Neural cell (in vitro differentiated cells): Measurements from ENCODE around the gene ATG3. TPM values are rescaled to one million over a fixed set of nuclear protein-coding genes. Genes with fewer than 3 reads are reported as not detected.
"Not testable (repeated sequence)": the region's sequence is repeated elsewhere in the genome, so short reads cannot be mapped to it uniquely, and the experiment has no call there.

Experiments used
- H2AFZ ChIP-seq: fragments of 200-600, 300-800 bp; sonication (generic), shearing (Covaris generic); 2 replicates; pipeline ENCODE4 v1.6.0; 2014; ENCODE audit warnings: low read depth, mild to moderate bottlenecking, antibody characterized with exemption, low read length, moderate library complexity
- H3F3A ChIP-seq: fragments of 200-600 bp; shearing (Covaris generic); 2 replicates; pipeline ENCODE4 v1.6.1; 2016; ENCODE audit warnings: mild to moderate bottlenecking, moderate library complexity, mixed read lengths, antibody characterized with exemption, low read length; ENCODE audit not compliant: insufficient read depth, poor library complexity, severe bottlenecking
- H3K27ac ChIP-seq: fragments of 200-600, 300-800 bp; sonication (generic), shearing (Covaris generic); 2 replicates; pipeline ENCODE4 v1.5.1; 2014; ENCODE audit warnings: mild to moderate bottlenecking, low read length, moderate library complexity
- H3K27me3 ChIP-seq: fragments of 300-800, 200-600 bp; sonication (generic), shearing (Covaris generic); 2 replicates; pipeline ENCODE4 v1.6.0; 2014; ENCODE audit warnings: mild to moderate bottlenecking, low read depth, low read length, moderate library complexity; ENCODE audit not compliant: insufficient read depth
- H3K36me3 ChIP-seq: fragments of 300-800, 200-600 bp; sonication (generic), shearing (Covaris generic); 2 replicates; pipeline ENCODE4 v1.5.1; 2014; ENCODE audit warnings: mild to moderate bottlenecking, antibody characterized with exemption, low read length, moderate library complexity; ENCODE audit not compliant: insufficient read depth
- H3K4me2 ChIP-seq: fragments of 300-800, 200-600 bp; sonication (generic), shearing (Covaris generic); 2 replicates; pipeline ENCODE4 v1.6.0; 2014; ENCODE audit warnings: mild to moderate bottlenecking, low read length
- H3K4me3 ChIP-seq: fragments of 300-800, 200-600 bp; sonication (generic), shearing (Covaris generic); 2 replicates; pipeline ENCODE4 v1.5.1; 2014; ENCODE audit warnings: mild to moderate bottlenecking, low read length, moderate library complexity
- H3K79me2 ChIP-seq: fragments of 200-600 bp; shearing (Covaris generic); replicated peaks from 2 replicates; pipeline ENCODE4 v1.6.0; 2014; ENCODE audit warnings: mild to moderate bottlenecking, low read length, moderate library complexity; ENCODE audit not compliant: insufficient read depth
- H3K9ac ChIP-seq: fragments of 300-800, 200-600 bp; sonication (generic), shearing (Covaris generic); 2 replicates; pipeline ENCODE4 v1.6.1; 2016; ENCODE audit warnings: mild to moderate bottlenecking, low read length, mixed read lengths
- H3K9me2 ChIP-seq: fragments of 200-600 bp; shearing (Covaris generic); 2 replicates; pipeline ENCODE4 v1.6.1; 2016; ENCODE audit warnings: mild to moderate bottlenecking, low read length, mixed read lengths; ENCODE audit not compliant: insufficient read depth
- H3K9me3 ChIP-seq: fragments of 200-600, 300-800 bp; sonication (generic), shearing (Covaris generic); 2 replicates; pipeline ENCODE4 v1.6.1; 2016; ENCODE audit warnings: mild to moderate bottlenecking, mixed run types, low read length, moderate library complexity, mixed read lengths
- H4K20me1 ChIP-seq: fragments of 200-600 bp; shearing (Covaris generic); 2 replicates; pipeline ENCODE4 v1.6.1; 2016; ENCODE audit warnings: mild to moderate bottlenecking, mixed run types; ENCODE audit not compliant: insufficient read depth
- EP300 ChIP-seq: fragments of 450-650 bp; conservative IDR thresholded peaks from 2 replicates; pipeline ENCODE4 v1.6.1; 2014; ENCODE audit warnings: antibody characterized with exemption, mild to moderate bottlenecking, moderate library complexity; ENCODE audit not compliant: poor library complexity, severe bottlenecking
- EZH2 ChIP-seq: fragments of 200-600, 300-800 bp; shearing (Covaris generic), sonication (generic); IDR thresholded peaks from 2 replicates; pipeline ENCODE4 v1.6.1; 2014; ENCODE audit warnings: antibody characterized with exemption, low read length, borderline replicate concordance, mild to moderate bottlenecking; ENCODE audit not compliant: insufficient read depth, poor library complexity, severe bottlenecking
- MXI1 ChIP-seq: fragments of 450-650 bp; conservative IDR thresholded peaks from 2 replicates; pipeline ENCODE4 v1.6.1; 2014; ENCODE audit warnings: antibody characterized with exemption, mild to moderate bottlenecking; ENCODE audit not compliant: poor library complexity, severe bottlenecking
- POLR2AphosphoS5 ChIP-seq: IDR thresholded peaks from 2 replicates; pipeline ENCODE4 v1.6.1; 2012
- RAD21 ChIP-seq: fragments of 450-650 bp; conservative IDR thresholded peaks from 2 replicates; pipeline ENCODE4 v1.6.1; 2014; ENCODE audit warnings: antibody characterized with exemption, mild to moderate bottlenecking, moderate library complexity
- SMC3 ChIP-seq: fragments of 450-650 bp; conservative IDR thresholded peaks from 2 replicates; pipeline ENCODE4 v1.6.1; 2014; ENCODE audit warnings: antibody characterized with exemption, mild to moderate bottlenecking, moderate library complexity; ENCODE audit not compliant: poor library complexity
- TAF1 ChIP-seq: IDR thresholded peaks from 2 replicates; pipeline ENCODE4 v1.6.1; 2012; ENCODE audit warnings: low read depth
- polyA plus RNA-seq: library from polyadenylated mRNA; depleted of rRNA; stranded (reverse); fragments of >200 nt; gene quantifications from 2 replicates; pipeline ENCODE4 v1.2.3, GENCODE V29; 2014
- TF ChIP-seq, protein P1 (sequence below): IDR thresholded peaks from 2 replicates; pipeline ENCODE4 v1.6.1; 2012; ENCODE audit warnings: borderline replicate concordance
- TF ChIP-seq, protein P2 (sequence below): fragments of 450-650 bp; IDR thresholded peaks from 2 replicates; pipeline ENCODE4 v1.5.1; 2014; ENCODE audit warnings: antibody characterized with exemption, mild to moderate bottlenecking, moderate library complexity; ENCODE audit not compliant: poor library complexity, severe bottlenecking

ATG3 gene
- polyA plus RNA-seq, 1 donor from 2014 or later = 49.3 TPM

- H2AFZ ChIP-seq = no peak overlapping the region
- no peak overlapping the region for H3K27ac ChIP-seq
These were observed 7.5 kb upstream of the ATG3 start for GRCh38 chr3:112569265-112569664.

GRCh38 chr3:112568642-112569041, 6.9 kb upstream of the ATG3 start:
- TF ChIP-seq MXI1 (no peak), RAD21 (no peak), SMC3 (no peak), EP300 (no peak), EZH2 (no peak), POLR2AphosphoS5 (no peak), TAF1 (no peak)
- TF ChIP-seq, protein P1, sequence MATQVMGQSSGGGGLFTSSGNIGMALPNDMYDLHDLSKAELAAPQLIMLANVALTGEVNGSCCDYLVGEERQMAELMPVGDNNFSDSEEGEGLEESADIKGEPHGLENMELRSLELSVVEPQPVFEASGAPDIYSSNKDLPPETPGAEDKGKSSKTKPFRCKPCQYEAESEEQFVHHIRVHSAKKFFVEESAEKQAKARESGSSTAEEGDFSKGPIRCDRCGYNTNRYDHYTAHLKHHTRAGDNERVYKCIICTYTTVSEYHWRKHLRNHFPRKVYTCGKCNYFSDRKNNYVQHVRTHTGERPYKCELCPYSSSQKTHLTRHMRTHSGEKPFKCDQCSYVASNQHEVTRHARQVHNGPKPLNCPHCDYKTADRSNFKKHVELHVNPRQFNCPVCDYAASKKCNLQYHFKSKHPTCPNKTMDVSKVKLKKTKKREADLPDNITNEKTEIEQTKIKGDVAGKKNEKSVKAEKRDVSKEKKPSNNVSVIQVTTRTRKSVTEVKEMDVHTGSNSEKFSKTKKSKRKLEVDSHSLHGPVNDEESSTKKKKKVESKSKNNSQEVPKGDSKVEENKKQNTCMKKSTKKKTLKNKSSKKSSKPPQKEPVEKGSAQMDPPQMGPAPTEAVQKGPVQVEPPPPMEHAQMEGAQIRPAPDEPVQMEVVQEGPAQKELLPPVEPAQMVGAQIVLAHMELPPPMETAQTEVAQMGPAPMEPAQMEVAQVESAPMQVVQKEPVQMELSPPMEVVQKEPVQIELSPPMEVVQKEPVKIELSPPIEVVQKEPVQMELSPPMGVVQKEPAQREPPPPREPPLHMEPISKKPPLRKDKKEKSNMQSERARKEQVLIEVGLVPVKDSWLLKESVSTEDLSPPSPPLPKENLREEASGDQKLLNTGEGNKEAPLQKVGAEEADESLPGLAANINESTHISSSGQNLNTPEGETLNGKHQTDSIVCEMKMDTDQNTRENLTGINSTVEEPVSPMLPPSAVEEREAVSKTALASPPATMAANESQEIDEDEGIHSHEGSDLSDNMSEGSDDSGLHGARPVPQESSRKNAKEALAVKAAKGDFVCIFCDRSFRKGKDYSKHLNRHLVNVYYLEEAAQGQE = no peak
- Histone ChIP-seq H3K9ac (no peak overlapping the region), H3K4me3 (no peak overlapping the region), H3K36me3 (peaks cover 4% of the 10 kb centered on the region), H3K27ac (no peak overlapping the region), H3F3A (no peaks in the 10 kb centered on the region), H3K4me2 (no peak overlapping the region), H3K9me2 (no peaks in the 10 kb centered on the region), H4K20me1 (no peaks in the 10 kb centered on the region), H3K79me2 (peaks cover 2% of the 10 kb centered on the region), H3K9me3 (no peaks in the 10 kb centered on the region), H3K27me3 (no peaks in the 10 kb centered on the region), H2AFZ (no peak overlapping the region)

More at GRCh38 chr3:112569265-112569664, 7.5 kb upstream of the ATG3 start:
- no peak overlapping the region for H3K4me3 ChIP-seq
- H3K4me2 ChIP-seq = no peak overlapping the region
- no peaks in the 10 kb centered on the region for H3K9me3 ChIP-seq
- H3K9ac ChIP-seq = no peak overlapping the region
- TF ChIP-seq EZH2 (no peak), TAF1 (no peak), MXI1 (no peak), SMC3 (no peak)
- no peaks in the 10 kb centered on the region for H3K79me2 ChIP-seq
- H4K20me1 ChIP-seq = no peaks in the 10 kb centered on the region
- H3F3A ChIP-seq = no peaks in the 10 kb centered on the region
- H3K9me2 ChIP-seq = no peaks in the 10 kb centered on the region
- peaks cover 4% of the 10 kb centered on the region for H3K36me3 ChIP-seq
- H3K27me3 ChIP-seq = no peaks in the 10 kb centered on the region

DNA sequence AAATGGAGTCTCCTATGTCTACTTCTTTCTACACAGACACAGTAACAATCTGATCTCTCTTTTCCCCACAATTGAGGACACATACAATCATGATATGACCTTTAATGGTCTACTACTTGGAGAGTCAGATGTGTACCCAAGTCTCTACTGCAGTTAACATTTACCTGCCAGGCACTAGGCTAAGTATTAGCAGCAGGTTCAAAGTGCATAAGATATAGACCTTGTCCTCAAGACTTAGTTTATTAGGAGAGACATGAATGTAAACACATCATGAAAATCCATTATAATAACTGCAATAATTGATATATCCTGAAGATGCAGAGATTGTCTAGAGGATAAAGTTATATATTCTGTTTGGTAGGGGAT, 3.2 kb upstream of the ATG3 start:
- Histone ChIP-seq H3K27me3 (no peaks in the 10 kb centered on the region), H4K20me1 (no peaks in the 10 kb centered on the region), H3K9me3 (no peaks in the 10 kb centered on the region), H3K4me3 (no peak overlapping the region), H3K4me2 (no peak overlapping the region), H3K36me3 (no peaks in the 10 kb centered on the region), H3K9ac (no peak overlapping the region), H3K79me2 (peaks cover 11% of the 10 kb centered on the region), H2AFZ (no peak overlapping the region), H3K27ac (no peak overlapping the region), H3F3A (peaks cover 8% of the 10 kb centered on the region), H3K9me2 (no peaks in the 10 kb centered on the region)
- TF ChIP-seq TAF1 (no peak), EP300 (no peak), POLR2AphosphoS5 (no peak), MXI1 (no peak), SMC3 (no peak), RAD21 (no peak), EZH2 (no peak)
- TF ChIP-seq, protein P2, sequence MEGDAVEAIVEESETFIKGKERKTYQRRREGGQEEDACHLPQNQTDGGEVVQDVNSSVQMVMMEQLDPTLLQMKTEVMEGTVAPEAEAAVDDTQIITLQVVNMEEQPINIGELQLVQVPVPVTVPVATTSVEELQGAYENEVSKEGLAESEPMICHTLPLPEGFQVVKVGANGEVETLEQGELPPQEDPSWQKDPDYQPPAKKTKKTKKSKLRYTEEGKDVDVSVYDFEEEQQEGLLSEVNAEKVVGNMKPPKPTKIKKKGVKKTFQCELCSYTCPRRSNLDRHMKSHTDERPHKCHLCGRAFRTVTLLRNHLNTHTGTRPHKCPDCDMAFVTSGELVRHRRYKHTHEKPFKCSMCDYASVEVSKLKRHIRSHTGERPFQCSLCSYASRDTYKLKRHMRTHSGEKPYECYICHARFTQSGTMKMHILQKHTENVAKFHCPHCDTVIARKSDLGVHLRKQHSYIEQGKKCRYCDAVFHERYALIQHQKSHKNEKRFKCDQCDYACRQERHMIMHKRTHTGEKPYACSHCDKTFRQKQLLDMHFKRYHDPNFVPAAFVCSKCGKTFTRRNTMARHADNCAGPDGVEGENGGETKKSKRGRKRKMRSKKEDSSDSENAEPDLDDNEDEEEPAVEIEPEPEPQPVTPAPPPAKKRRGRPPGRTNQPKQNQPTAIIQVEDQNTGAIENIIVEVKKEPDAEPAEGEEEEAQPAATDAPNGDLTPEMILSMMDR = no peak
- TF ChIP-seq, protein P1 = no peak

DNA sequence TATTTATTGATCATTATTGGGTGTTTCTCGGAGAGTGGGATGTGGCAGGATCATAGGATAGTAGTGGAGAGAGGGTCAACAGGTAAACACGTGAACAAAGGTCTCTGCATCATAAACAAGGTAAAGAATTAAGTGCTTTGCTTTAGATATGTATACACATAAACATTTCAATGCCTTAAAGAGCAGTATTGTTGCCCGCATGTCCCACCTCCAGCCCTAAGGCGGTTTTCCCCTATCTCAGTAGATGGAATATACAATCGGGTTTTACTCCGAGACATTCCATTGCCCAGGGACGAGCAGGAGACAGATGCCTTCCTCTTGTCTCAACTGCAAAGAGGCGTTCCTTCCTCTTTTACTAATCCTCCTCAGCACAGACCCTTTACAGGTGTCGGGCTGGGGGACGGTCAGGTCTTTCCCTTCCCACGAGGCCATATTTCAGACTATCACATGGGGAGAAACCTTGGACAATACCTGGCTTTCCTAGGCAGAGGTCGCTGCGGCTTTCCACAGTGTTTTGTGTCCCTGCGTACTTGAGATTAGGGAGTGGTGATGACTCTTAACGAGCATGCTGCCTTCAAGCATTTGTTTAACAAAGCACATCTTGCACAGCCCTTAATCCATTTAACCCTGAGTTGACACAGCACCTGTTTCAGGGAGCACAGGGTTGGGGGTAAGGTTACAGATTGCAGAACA, 2.6 kb upstream of the ATG3 start:
- H3K4me3 ChIP-seq, H2AFZ ChIP-seq, H3K9me3 ChIP-seq, H3K27me3 ChIP-seq, H4K20me1 ChIP-seq, H3K36me3 ChIP-seq, H3K27ac ChIP-seq, H3K9ac ChIP-seq, H3F3A ChIP-seq, H3K4me2 ChIP-seq, H3K9me2 ChIP-seq: not testable (repeated sequence)
- peaks cover 16% of the 10 kb centered on the region for H3K79me2 ChIP-seq
